Right kidney (tissue), 1 donor: Measurements from ENCODE around the gene GRID1.
A peak's percentile ranks its signal among the peaks of the same experiment; 100 is the strongest.

Source experiments
- DNase-seq: peaks from one replicate; pipeline ENCODE4 v3.0.0-alpha.2; 2016

GRID1 gene

GRCh38 chr10:86164174-86164774 is 202.3 kb downstream of the GRID1 start:
- DNase-seq, result peak; percentile 26

- peak; percentile 27 for DNase-seq
These were observed 202.9 kb downstream of the GRID1 start for GRCh38 chr10:86163522-86164173.

- DNase-seq, result no peak
These were observed 203.7 kb downstream of the GRID1 start for GRCh38 chr10:86162696-86163400.

- no peak for DNase-seq
These were observed 204.6 kb downstream of the GRID1 start for GRCh38 chr10:86162036-86162435.

- no peak for DNase-seq
These were observed 205.6 kb downstream of the GRID1 start for GRCh38 chr10:86160890-86161585.

DNA sequence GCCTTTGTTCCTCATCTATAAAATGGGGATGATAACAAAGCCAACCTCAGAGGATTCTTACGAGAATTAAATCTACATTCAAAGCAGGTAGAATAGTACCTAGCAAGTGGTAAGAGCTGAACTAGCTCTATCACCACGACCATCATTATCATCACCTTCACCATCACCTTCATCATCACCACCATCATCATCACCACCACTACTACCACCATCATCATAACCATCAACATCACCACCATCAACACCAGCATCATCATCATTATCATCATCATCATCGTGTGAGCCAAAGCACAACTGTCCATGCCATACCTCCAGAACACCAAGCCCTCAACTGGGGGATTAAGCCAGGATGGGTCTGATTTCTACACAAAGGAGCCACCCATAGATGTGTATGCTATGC is 206.8 kb downstream of the GRID1 start:
- no peak for DNase-seq

- no peak for DNase-seq
These were observed 211.3 kb downstream of the GRID1 start for GRCh38 chr10:86155054-86155921.

GRCh38 chr10:86153751-86154150 is 212.8 kb downstream of the GRID1 start:
- no peak for DNase-seq

- DNase-seq, result no peak
These were observed 213.7 kb downstream of the GRID1 start for GRCh38 chr10:86152911-86153310.

GRCh38 chr10:86152354-86152753 is 214.2 kb downstream of the GRID1 start:
- DNase-seq, result no peak

DNA sequence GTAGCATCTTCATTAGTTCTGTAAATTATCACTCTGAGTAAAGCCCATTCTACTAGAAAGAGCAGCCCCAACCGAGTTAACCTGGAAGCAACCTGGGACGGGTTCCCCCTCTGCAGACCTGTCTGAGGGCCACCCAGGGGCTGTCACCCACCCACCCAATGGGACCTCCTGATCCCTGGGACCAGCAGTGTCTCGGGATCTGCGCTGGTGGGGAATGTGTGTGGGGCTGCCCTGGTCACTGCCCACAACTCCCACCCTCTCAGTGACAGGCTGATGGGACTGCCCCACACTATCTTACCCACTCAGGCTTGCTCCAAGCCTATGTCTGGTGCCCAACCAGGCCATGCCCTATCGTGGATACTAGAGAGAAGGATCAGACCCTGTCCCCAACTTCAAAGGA is 215.0 kb downstream of the GRID1 start:
- no peak for DNase-seq

GRCh38 chr10:86149257-86149656 is 217.3 kb downstream of the GRID1 start:
- DNase-seq, result no peak

GRCh38 chr10:86148117-86148516 is 218.5 kb downstream of the GRID1 start:
- no peak for DNase-seq

DNA sequence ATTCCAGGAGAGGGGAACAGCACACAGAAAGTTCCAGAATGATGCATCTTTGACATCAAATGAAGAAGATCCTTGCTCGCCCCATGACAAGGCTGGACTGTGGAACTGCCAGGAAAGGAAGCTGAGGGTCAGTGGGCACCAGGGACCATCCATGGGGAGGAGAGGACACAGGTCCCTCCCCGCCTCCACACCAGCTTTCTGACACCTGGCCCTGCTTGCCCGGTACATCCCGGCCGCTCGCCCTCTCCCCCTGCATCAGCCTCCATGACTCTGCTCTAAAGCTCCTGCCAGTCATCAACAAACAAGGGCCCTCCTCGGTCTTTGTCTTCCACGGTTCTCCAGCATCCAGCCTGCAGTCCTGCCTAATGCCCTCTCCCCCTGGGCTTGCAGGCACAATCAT is 222.3 kb downstream of the GRID1 start:
- no peak for DNase-seq

GRCh38 chr10:86141896-86142295 is 224.7 kb downstream of the GRID1 start:
- DNase-seq, result no peak

DNA sequence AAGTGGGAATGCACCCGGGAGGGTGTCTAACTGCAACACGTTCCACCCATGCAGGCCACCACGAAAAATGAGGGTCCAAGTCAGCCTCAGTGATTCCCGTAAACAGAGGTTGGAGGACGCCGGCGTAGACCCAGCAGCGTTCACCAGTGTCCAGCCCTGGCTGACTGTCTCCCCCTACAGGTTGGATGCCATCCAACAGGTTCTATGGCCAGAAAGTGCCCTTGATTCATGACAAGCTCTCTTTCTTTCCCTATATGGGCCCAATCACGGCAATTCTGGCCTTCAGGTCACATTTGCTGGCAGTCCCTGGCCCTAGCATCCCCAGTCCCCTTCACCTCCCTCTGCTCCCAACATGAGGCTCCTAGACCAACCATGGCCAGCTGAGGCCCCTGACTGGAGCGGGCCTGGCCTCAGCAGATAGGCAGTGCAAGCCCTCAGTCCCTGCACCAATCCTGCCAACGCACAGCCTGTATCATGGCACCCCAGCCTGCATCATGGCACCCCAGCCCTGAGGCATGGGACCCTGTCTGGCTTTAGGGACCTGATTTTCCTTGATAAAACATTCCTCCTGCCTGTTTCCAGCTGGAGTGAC is 227.4 kb downstream of the GRID1 start:
- DNase-seq, result no peak

DNA sequence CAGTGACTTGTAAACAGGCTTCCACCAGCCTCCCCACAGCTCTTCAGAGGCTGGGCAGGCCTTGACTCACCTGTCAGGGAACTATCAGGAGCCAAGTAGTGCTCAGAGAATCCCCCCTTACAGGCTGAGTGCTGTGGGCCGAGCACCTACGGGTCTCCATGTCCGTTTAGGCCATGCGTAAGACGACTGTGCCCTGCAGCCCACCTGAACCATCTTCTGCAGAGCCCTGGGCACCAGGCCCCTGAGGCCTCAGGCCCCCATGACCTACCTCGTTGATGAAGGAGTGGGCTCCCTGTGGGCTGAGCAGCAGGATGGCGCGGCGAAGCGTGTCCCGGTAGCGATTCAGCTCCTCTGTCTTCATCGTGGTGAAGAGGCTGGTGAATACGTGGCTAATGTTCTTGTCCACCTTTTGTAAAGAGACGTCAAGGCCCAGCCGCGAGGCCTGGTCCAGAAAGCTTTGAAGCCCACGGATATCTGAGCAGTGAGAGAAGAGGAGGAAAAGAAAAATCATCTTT is 228.0 kb downstream of the GRID1 start:
- DNase-seq, result no peak

DNA sequence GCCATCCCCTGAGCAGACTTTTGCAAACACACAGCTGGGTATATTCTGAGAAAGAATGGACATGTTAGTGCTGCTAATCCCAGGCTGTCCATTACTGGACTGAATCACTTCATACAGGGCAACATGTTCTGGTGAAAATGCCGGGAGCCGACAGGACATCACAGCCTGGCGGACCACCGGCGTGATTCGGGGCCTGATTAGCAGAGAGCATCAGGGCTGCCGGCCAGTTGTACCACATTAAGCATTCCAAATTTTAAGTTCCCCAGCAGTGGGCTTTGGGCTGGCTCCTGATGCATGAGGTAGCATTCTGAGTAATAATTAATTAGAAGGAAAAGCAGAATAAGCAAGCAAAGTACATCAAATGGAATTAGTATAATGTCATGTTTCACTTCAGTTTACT is 229.0 kb downstream of the GRID1 start:
- no peak for DNase-seq

DNA sequence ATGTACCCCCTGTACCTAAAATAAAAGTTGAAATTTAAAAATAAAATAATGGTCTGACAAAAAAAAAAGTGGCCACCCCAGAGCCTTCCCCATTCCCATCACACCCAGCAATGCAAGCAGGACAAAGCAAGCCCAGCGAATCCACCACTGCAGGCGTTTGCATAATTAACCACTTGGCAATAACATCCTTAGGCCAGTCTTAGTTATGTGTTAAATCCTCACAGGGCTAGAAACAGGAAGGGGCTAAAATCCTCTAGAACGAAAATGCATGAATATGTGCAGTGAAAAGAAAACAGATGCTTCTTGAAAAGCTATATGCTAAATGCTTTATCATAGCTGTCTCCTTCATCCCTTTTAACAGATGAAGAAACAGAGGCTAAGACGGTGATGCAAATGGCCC is 229.7 kb downstream of the GRID1 start:
- DNase-seq, result no peak

- no peak for DNase-seq
These were observed 231.4 kb downstream of the GRID1 start for GRCh38 chr10:86135191-86135590.

DNA sequence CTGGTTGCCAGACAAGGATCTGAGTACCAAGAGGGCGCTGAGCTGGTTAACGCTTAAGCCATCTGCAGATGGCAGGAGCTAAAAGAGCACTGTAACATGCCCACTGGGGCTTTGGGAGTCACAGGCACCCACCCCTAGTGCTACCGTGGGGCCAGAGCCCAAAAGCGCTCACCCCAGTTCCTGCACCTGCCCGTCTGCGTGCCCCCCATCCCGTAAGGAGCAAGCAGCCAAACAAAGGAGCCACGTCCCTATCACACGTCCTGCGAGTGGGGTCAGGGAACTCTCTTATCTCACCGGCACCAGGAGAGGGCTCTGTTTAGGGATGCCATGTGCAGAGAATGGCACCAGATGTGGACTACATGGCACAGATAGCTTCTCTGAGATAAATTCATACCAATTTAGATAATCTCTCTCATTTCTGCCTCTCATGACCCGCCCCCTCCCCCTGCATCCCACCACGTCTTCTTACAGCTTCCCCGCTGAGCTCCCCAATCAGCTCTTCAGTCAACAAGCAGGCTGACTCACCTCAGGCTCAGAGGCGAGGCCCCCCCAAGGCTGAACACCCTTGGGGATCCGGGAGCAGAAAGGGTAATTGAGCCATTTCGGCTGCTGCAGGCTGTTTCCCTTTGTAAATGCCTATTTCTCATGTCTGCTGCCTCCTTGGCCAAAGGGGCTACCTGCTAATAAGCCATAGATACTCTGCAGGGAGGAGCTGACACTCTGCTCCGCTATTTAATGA is 235.7 kb downstream of the GRID1 start:
- DNase-seq, result no peak
